K562 (cell line): Measurements from ENCODE around the gene ARHGAP25. TPM values are rescaled to one million over a fixed set of nuclear protein-coding genes. Genes with fewer than 3 reads are reported as not detected.

Experiments used
- ATAC-seq: fragments of 200-7000 bp; cut with Tn5 transposase; 3 replicates; pipeline ENCODE4 v1.9.1; 2020; ENCODE audit warnings: moderate library complexity
- BruUV-seq: library from RNA; stranded (reverse); fragments of 400-500 nt; replicated peaks from 2 replicates; lab custom pipeline; 2021; lab: Mats Ljungman, UMichigan
- CTCF ChIA-PET: fragments of 300-600 bp; formaldehyde crosslinking; extraction: SDS; loops from one replicate; lab custom pipeline; 2021; ENCODE audit warnings: low intra/inter-chr PET ratio; lab: Yijun Ruan, JAX
- POLR2A ChIA-PET: fragments of 300-600, 350-650 bp; sonication (Branson Sonifier 250); formaldehyde crosslinking; extraction: SDS; loops from one replicate; lab custom pipeline; 2021; ENCODE audit warnings: antibody characterized with exemption, inconsistent platforms; lab: Yijun Ruan, JAX
- DNase-seq, 4 experiments: peaks; one replicate each; pipeline versions ENCODE4 v3.0.0 to v3.0.0-alpha.2; 2011 to 2018; ENCODE audit warnings: low spot score in 3 of 4, mixed read lengths in 3 of 4; ENCODE audit errors: extremely low read depth in 1 of 4
- FAIRE-seq: peaks from 2 replicates; lab custom pipeline; 2011; peaks lifted over from hg19 to GRCh38; lab: Jason Lieb, UNC
- H2AFZ ChIP-seq: 2 replicates; pipeline ENCODE4 v1.6.0; 2011; ENCODE audit warnings: low read depth, low read length, control low read depth, inconsistent platforms
- H3K27ac ChIP-seq: fragments of 200-600 bp; 3 replicates; pipeline ENCODE4 v1.8.0; 2011; ENCODE audit warnings: low read depth, mild to moderate bottlenecking, control low read depth, inconsistent platforms, low read length, moderate library complexity, mixed read lengths; ENCODE audit errors: extremely low read depth
- H3K27me3 ChIP-seq, 2 experiments: fragments of 300-600 bp in 1 of 2; 2 replicates in 1 of 2; 3 replicates in 1 of 2; pipeline versions ENCODE4 v1.6.0 to v1.8.0; 2011; ENCODE audit warnings: inconsistent platforms in 2 of 2, low read length in 2 of 2, mild to moderate bottlenecking in 1 of 2, mixed read lengths in 1 of 2, moderate library complexity in 1 of 2; ENCODE audit not compliant: control insufficient read depth in 2 of 2, insufficient read depth in 2 of 2
- H3K36me3 ChIP-seq: fragments of 300-600 bp; 3 replicates; pipeline ENCODE4 v1.8.0; 2011; ENCODE audit warnings: mild to moderate bottlenecking, low read length, inconsistent platforms; ENCODE audit not compliant: control insufficient read depth, insufficient read depth
- H3K4me1 ChIP-seq, 2 experiments: fragments of 200-600 bp in 1 of 2; replicated peaks in 1 of 2; 2 replicates in 1 of 2; 3 replicates in 1 of 2; pipeline versions ENCODE4 v1.5.1 to v1.8.0; 2011; ENCODE audit warnings: inconsistent platforms in 2 of 2, low read length in 2 of 2, mild to moderate bottlenecking in 1 of 2, mixed read lengths in 1 of 2, moderate library complexity in 1 of 2; ENCODE audit not compliant: control insufficient read depth in 2 of 2, insufficient read depth in 2 of 2
- H3K4me2 ChIP-seq: 2 replicates; pipeline ENCODE4 v1.6.1; 2011; ENCODE audit warnings: low read length, control low read depth, inconsistent platforms, mixed read lengths; ENCODE audit not compliant: insufficient read depth
- H3K4me3 ChIP-seq: fragments of 200-600 bp; sonication (generic), shearing (Covaris generic); 2 replicates; pipeline ENCODE4 v1.5.1; 2016; ENCODE audit warnings: control low read depth, inconsistent platforms
- H3K79me2 ChIP-seq: fragments of 200-600 bp; 3 replicates; pipeline ENCODE4 v1.8.0; 2011; ENCODE audit warnings: low read length, inconsistent platforms; ENCODE audit not compliant: control insufficient read depth, insufficient read depth
- H3K9ac ChIP-seq, 2 experiments: 2 replicates each; pipeline versions ENCODE4 v1.6.0 to v1.6.1; 2011; ENCODE audit warnings: low read depth in 2 of 2, low read length in 2 of 2, control low read depth in 1 of 2, inconsistent platforms in 1 of 2, mild to moderate bottlenecking in 1 of 2, mixed read lengths in 1 of 2; ENCODE audit not compliant: insufficient read depth in 1 of 2
- H3K9me1 ChIP-seq: one replicate; pipeline ENCODE4 v1.6.0; 2011; ENCODE audit warnings: inconsistent platforms, mild to moderate bottlenecking, low read length, moderate library complexity; ENCODE audit not compliant: control insufficient read depth, insufficient read depth
- H3K9me3 ChIP-seq: replicated peaks from 2 replicates; pipeline ENCODE4 v1.5.1; 2011; ENCODE audit warnings: low read depth, low read length, inconsistent platforms; ENCODE audit not compliant: control insufficient read depth, insufficient read depth
- H4K20me1 ChIP-seq: replicated peaks from 2 replicates; pipeline ENCODE4 v1.6.1; 2011; ENCODE audit warnings: low read length, inconsistent platforms, mixed read lengths; ENCODE audit not compliant: control insufficient read depth, insufficient read depth
- CEBPG ChIP-seq, 3 experiments: fragments of 200-800 bp in 1 of 3; sonication (Bioruptor generic) in 1 of 3; sonication (generic) in 1 of 3; formaldehyde crosslinking in 1 of 3; IDR thresholded peaks in 2 of 3; conservative IDR thresholded peaks in 1 of 3; 2 replicates each; pipeline versions ENCODE4 v1.6.1 to v1.8.0; 2016 to 2022; ENCODE audit warnings: missing compliant biosample characterization in 2 of 3, missing genetic modification characterization in 2 of 3, mild to moderate bottlenecking in 1 of 3, missing genetic modification reagents in 1 of 3
- KLF6 ChIP-seq: fragments of 250-450 bp; sonication (Bioruptor Pico); IDR thresholded peaks from 2 replicates; pipeline ENCODE4 v1.4.0; 2020; ENCODE audit warnings: mild to moderate bottlenecking, moderate library complexity, borderline replicate concordance
- WGBS: fragments of 100-300 bp; shearing (Covaris generic); methylation state at CpG from one replicate; pipeline ENCODE4 v1.1.6; 2016; ENCODE audit warnings: low coverage, mixed read lengths; ENCODE audit not compliant: insufficient coverage; ENCODE audit errors: missing lambda C conversion rate; 5-methylcytosine and 5-hydroxymethylcytosine counted together
- in situ Hi-C: fragments of 300-500 bp; cut with MboI; formaldehyde crosslinking; loops from 4 replicates; pipeline ENCODE4 v1.15.0; 2018; ENCODE audit warnings: inconsistent platforms, mixed read lengths
- intact Hi-C: fragments of 100-400 bp; cut with micrococcal nuclease; formaldehyde crosslinking; loops from 2 replicates; pipeline ENCODE4 v1.14.2; 2022
- polyA plus RNA-seq, 8 experiments: library from polyadenylated mRNA; depleted of rRNA in 4 of 8; stranded (reverse) in 5 of 8; unstranded in 3 of 8; fragments of >200 nt; fragmentation: Nextera tagmentation in 2 of 8; fragmentation: Illumina TruSeq in 1 of 8; extraction: Ambion mirVana in 2 of 8; extraction: Trizol in 1 of 8; gene quantifications; 2 replicates each; pipeline versions ENCODE4 v1.2.1 to v1.2.3, GENCODE V29; 2011 to 2014; ENCODE audit warnings: inconsistent platforms in 1 of 8, missing spikeins in 1 of 8
- total RNA-seq, 7 experiments: library from RNA; depleted of rRNA in 6 of 7; stranded (reverse); fragments of >200 nt in 6 of 7; fragmentation: Illumina TruSeq in 2 of 7; extraction: Trizol in 2 of 7; gene quantifications; 2 replicates each; pipeline versions ENCODE4 v1.2.1 to v1.2.3, GENCODE V29; 2011 to 2021; ENCODE audit warnings: low replicate concordance in 1 of 7
- TF ChIP-seq, protein P1 (sequence below): IDR thresholded peaks from 2 replicates; pipeline ENCODE4 v1.6.1; 2011; ENCODE audit warnings: borderline replicate concordance, low read depth, mild to moderate bottlenecking, moderate library complexity, low read length; ENCODE audit not compliant: insufficient read depth, poor library complexity, severe bottlenecking

The ARHGAP25 gene
- total and polyA plus RNA-seq, 9 of the 15 experiments (the other 6 are each of a cell fraction or from before 2014, with no cell fraction given), result 4.9 to 14.8 (median 10.7) TPM

DNA sequence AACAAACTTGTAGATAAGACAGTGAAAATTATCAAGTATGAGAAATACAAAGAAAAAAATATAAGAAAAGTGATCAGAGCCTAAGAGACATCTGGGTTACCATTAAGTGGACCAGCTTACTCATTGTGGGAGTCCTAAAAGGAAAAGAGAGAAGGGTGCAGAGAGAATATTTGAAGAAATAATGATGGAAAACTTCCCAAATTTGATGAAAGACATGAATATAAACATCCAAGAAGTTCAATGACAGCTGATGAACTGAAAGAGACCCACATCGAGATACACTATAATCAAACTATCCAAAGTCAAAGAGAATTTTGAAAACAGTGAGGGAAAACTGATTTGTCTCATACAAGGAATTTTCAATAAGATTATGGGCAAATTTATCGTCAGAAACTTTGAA is 22.5 kb downstream of the ARHGAP25 start:
- Histone ChIP-seq H3K27me3 (no peaks in the 10 kb centered on the region), H3K4me3 (no peak overlapping the region), H3K36me3 (no peaks in the 10 kb centered on the region), H3K9me3 (0 out of 2 replicates have a peak, but pooled peaks cover 2% of the 10 kb centered on the region), H4K20me1 (no peaks in the 10 kb centered on the region), H3K79me2 (no peaks in the 10 kb centered on the region), H3K4me1 (no peaks in the 10 kb centered on the region; a peak in 2 of 5 replicates), H3K27ac (no peak overlapping the region), H2AFZ (no peak overlapping the region), H3K9ac (no peak overlapping the region), H3K4me2 (no peak overlapping the region), H3K9me1 (no peaks in the 10 kb centered on the region)
- no peak for TF ChIP-seq CEBPG (CRISPR knock-in tag; IDR thresholded peaks at IDR 0.05)
- no peak for TF ChIP-seq CEBPG (tag; conservative IDR thresholded peaks at IDR 0.05 in 1 of 2, IDR thresholded peaks at IDR 0.05 in 1 of 2)
- no peak for TF ChIP-seq KLF6 (CRISPR knock-in tag)
- TF ChIP-seq, protein P1, sequence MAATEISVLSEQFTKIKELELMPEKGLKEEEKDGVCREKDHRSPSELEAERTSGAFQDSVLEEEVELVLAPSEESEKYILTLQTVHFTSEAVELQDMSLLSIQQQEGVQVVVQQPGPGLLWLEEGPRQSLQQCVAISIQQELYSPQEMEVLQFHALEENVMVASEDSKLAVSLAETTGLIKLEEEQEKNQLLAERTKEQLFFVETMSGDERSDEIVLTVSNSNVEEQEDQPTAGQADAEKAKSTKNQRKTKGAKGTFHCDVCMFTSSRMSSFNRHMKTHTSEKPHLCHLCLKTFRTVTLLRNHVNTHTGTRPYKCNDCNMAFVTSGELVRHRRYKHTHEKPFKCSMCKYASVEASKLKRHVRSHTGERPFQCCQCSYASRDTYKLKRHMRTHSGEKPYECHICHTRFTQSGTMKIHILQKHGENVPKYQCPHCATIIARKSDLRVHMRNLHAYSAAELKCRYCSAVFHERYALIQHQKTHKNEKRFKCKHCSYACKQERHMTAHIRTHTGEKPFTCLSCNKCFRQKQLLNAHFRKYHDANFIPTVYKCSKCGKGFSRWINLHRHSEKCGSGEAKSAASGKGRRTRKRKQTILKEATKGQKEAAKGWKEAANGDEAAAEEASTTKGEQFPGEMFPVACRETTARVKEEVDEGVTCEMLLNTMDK, result no peak
- intact Hi-C loops (no loop called here), in situ Hi-C loops (no loop called here)
- POLR2A ChIA-PET, result interaction anchor here (1.2 kb wide), 1 partner anchor 9 kb away, joined by 3 read pairs; no protein-coding TSS in a partner anchor
- BruUV-seq, result no TSS peak
- CTCF ChIA-PET, result no interaction called here
- WGBS, result 16% methylated on average over 2 of the region's 2 CpGs
- FAIRE-seq (no peak), ATAC-seq (no peak), DNase-seq (no peak)
